ENCODE results near the gene SPAG7. TPM values are rescaled to one million over a fixed set of nuclear protein-coding genes. Genes with fewer than 3 reads are reported as not detected.
"Not testable (repeated sequence)": the region's sequence is repeated elsewhere in the genome, so short reads cannot be mapped to it uniquely, and the experiment has no call there.

The SPAG7 gene
- total RNA-seq, 4 donors from 2014 or later: 78.6 to 114 (median 91.0) TPM

GRCh38 chr17:4931963-4932362 lies 35.7 kb downstream of the SPAG7 start, which contains the start of gene GP1BA:
Gene GP1BA (plus strand): TSS chr17:4932277. CDS start chr17:4932605, 328 bp downstream.
- ATAC-seq: no peak
- H3K27ac ChIP-seq: no peak within 1 kb of the TSS
- H3K27me3 ChIP-seq: no peaks in the 10 kb centered on the region
- H3K4me1 ChIP-seq: peaks cover 16 to 19% of the 10 kb centered on the region in 2 donors
- H3K36me3 ChIP-seq: peaks cover 0 to 2% of the 10 kb centered on the region in 2 donors
- in situ Hi-C loops (cut with MboI; ENCODE audit: low sequenced_read_pairs in 4 of 4) (no loop called here), intact Hi-C loops (cut with DNase I; ENCODE audit: low total_unique reads) (no loop called here)
- no peaks in the 10 kb centered on the region for H3K9me3 ChIP-seq
- DNase-seq: no peak
- no peak for TF ChIP-seq POLR2A (IDR thresholded peaks at IDR 0.05)
- TF ChIP-seq CTCF (IDR thresholded peaks at IDR 0.05 in 4 of 5, conservative IDR thresholded peaks at IDR 0.05 in 1 of 5): no peak
- no peak within 1 kb of the TSS for H3K4me3 ChIP-seq

GRCh38 chr17:4928881-4929280 lies 38.7 kb downstream of the SPAG7 start:
- no peak for DNase-seq
- no peak for TF ChIP-seq POLR2A (IDR thresholded peaks at IDR 0.05)
- TF ChIP-seq CTCF (IDR thresholded peaks at IDR 0.05 in 4 of 5, conservative IDR thresholded peaks at IDR 0.05 in 1 of 5): no peak

GRCh38 chr17:4926577-4927335 lies 40.9 kb downstream of the SPAG7 start:
- DNase-seq; ATAC-seq; H3K36me3 ChIP-seq; H3K27ac ChIP-seq; H3K27me3 ChIP-seq; H3K4me1 ChIP-seq; H3K9me3 ChIP-seq; intact Hi-C loops (cut with DNase I; ENCODE audit: low total_unique reads); in situ Hi-C loops (cut with MboI; ENCODE audit: low sequenced_read_pairs in 4 of 4); H3K4me3 ChIP-seq: not testable (repeated sequence)

More at GRCh38 chr17:4928881-4929280, 38.7 kb downstream of the SPAG7 start:
- no peak overlapping the region for H3K4me3 ChIP-seq
- H3K36me3 ChIP-seq: no peaks in the 10 kb centered on the region
- in situ Hi-C loops (cut with MboI; ENCODE audit: low sequenced_read_pairs in 4 of 4) (no loop called here), intact Hi-C loops (cut with DNase I; ENCODE audit: low total_unique reads) (no loop called here)
- no peaks in the 10 kb centered on the region for H3K9me3 ChIP-seq
- H3K27ac ChIP-seq: no peak overlapping the region
- no peak for ATAC-seq
- H3K27me3 ChIP-seq: no peaks in the 10 kb centered on the region
- peaks cover 1 to 2% of the 10 kb centered on the region in 2 donors for H3K4me1 ChIP-seq

- ATAC-seq (no peak), DNase-seq (no peak)
- no peaks in the 10 kb centered on the region for H3K9me3 ChIP-seq
- in situ Hi-C loops (cut with MboI; ENCODE audit: low sequenced_read_pairs in 4 of 4) (no loop called here), intact Hi-C loops (cut with DNase I; ENCODE audit: low total_unique reads) (no loop called here)
- H3K27ac ChIP-seq: no peak overlapping the region
- H3K4me3 ChIP-seq: no peak overlapping the region
- H3K27me3 ChIP-seq: no peaks in the 10 kb centered on the region
- TF ChIP-seq POLR2A (IDR thresholded peaks at IDR 0.05) (no peak), CTCF (IDR thresholded peaks at IDR 0.05 in 4 of 5, conservative IDR thresholded peaks at IDR 0.05 in 1 of 5) (no peak)
- H3K4me1 ChIP-seq: no peaks in the 10 kb centered on the region
- no peaks in the 10 kb centered on the region for H3K36me3 ChIP-seq
These were observed 46.3 kb downstream of the SPAG7 start for GRCh38 chr17:4921320-4921719.

- Histone ChIP-seq H3K9me3 (no peaks in the 10 kb centered on the region), H3K27ac (no peak overlapping the region), H3K4me3 (no peak overlapping the region), H3K4me1 (no peaks in the 10 kb centered on the region), H3K27me3 (no peaks in the 10 kb centered on the region), H3K36me3 (no peaks in the 10 kb centered on the region)
- DNase-seq (no peak), ATAC-seq (peak in 1 of 2 donors; percentile 21)
- intact Hi-C loops (cut with DNase I; ENCODE audit: low total_unique reads): no loop called here
- in situ Hi-C loops (cut with MboI; ENCODE audit: low sequenced_read_pairs in 4 of 4): no loop called here
- TF ChIP-seq CTCF (IDR thresholded peaks at IDR 0.05 in 4 of 5, conservative IDR thresholded peaks at IDR 0.05 in 1 of 5): no peak
- TF ChIP-seq POLR2A (IDR thresholded peaks at IDR 0.05): no peak
These were observed 47.1 kb downstream of the SPAG7 start for GRCh38 chr17:4920351-4921048.

All from gastrocnemius medialis (tissue), 4 donors.